CD8-positive, alpha-beta memory T cell (primary cell): ENCODE measurements around the gene KRTAP19-5. TPM values are rescaled to one million over a fixed set of nuclear protein-coding genes. Genes with fewer than 3 reads are reported as not detected.
"Not testable (repeated sequence)": the region's sequence is repeated elsewhere in the genome, so short reads cannot be mapped to it uniquely, and the experiment has no call there.

Experiments
- CTCF ChIA-PET: fragments of 350-600 bp; sonication (Branson Sonifier 250); formaldehyde crosslinking; loops from one replicate; lab custom pipeline; 2021; ENCODE audit warnings: antibody characterized with exemption; lab: Charles Lee
- POLR2A ChIA-PET: fragments of 350-600 bp; sonication (Branson Sonifier 250); formaldehyde crosslinking; loops from one replicate; lab custom pipeline; 2021; ENCODE audit warnings: antibody characterized with exemption; lab: Charles Lee
- DNase-seq, 5 donors: peaks; one replicate each; pipeline versions ENCODE4 v3.0.0 to v3.0.0-alpha.2; 2020 to 2022; ENCODE audit warnings: mixed read lengths in 1 of 5
- H3K27ac ChIP-seq: one replicate; pipeline ENCODE4 v1.7.0; 2013; ENCODE audit warnings: low read depth, mild to moderate bottlenecking, low read length, moderate library complexity
- H3K27me3 ChIP-seq: 2 replicates; pipeline ENCODE4 v1.7.0; 2013; ENCODE audit warnings: low read length, mild to moderate bottlenecking; ENCODE audit not compliant: insufficient read depth, poor library complexity, severe bottlenecking
- H3K36me3 ChIP-seq: 2 replicates; pipeline ENCODE4 v1.7.0; 2013; ENCODE audit warnings: mild to moderate bottlenecking, low read length, moderate library complexity; ENCODE audit not compliant: insufficient read depth
- H3K4me1 ChIP-seq: 2 replicates; pipeline ENCODE4 v1.7.0; 2013; ENCODE audit warnings: mild to moderate bottlenecking, low read length, moderate library complexity; ENCODE audit not compliant: insufficient read depth
- H3K4me3 ChIP-seq: 2 replicates; pipeline ENCODE4 v1.7.0; 2013; ENCODE audit warnings: mild to moderate bottlenecking, low read length
- H3K9me3 ChIP-seq: 2 replicates; pipeline ENCODE4 v1.7.0; 2013; ENCODE audit warnings: mild to moderate bottlenecking, low read length
- H3K27ac Mint-ChIP-seq, 8 donors: one replicate each; pipeline ENCODE4 v1.8.0; 2020 to 2021; ENCODE audit warnings: mixed read lengths in 8 of 8, mild to moderate bottlenecking in 6 of 8, inconsistent platforms in 3 of 8, moderate library complexity in 3 of 8
- H3K27me3 Mint-ChIP-seq, 2 donors: one replicate each; pipeline ENCODE4 v1.8.0; 2020 to 2021; ENCODE audit warnings: mixed read lengths in 2 of 2, mild to moderate bottlenecking in 1 of 2, moderate library complexity in 1 of 2
- H3K36me3 Mint-ChIP-seq, 3 donors: one replicate each; pipeline ENCODE4 v1.8.0; 2020 to 2021; ENCODE audit warnings: mixed read lengths in 3 of 3, inconsistent platforms in 1 of 3, mild to moderate bottlenecking in 1 of 3
- H3K4me1 Mint-ChIP-seq, 3 donors: one replicate each; pipeline ENCODE4 v1.8.0; 2020 to 2021; ENCODE audit warnings: mixed read lengths in 3 of 3, inconsistent platforms in 1 of 3, mild to moderate bottlenecking in 1 of 3
- H3K4me3 Mint-ChIP-seq, 7 donors: one replicate each; pipeline ENCODE4 v1.8.0; 2020 to 2021; ENCODE audit warnings: mixed read lengths in 7 of 7, mild to moderate bottlenecking in 6 of 7, moderate library complexity in 4 of 7, inconsistent platforms in 2 of 7
- H3K9me3 Mint-ChIP-seq, 5 donors: one replicate each; pipeline ENCODE4 v1.8.0; 2020 to 2022; ENCODE audit warnings: mixed read lengths in 5 of 5, mild to moderate bottlenecking in 3 of 5, moderate library complexity in 2 of 5, inconsistent platforms in 1 of 5
- polyA plus RNA-seq: library from polyadenylated mRNA; unstranded; fragments of 300-500 nt; fragmentation: Illumina TruSeq; gene quantifications from one replicate; pipeline ENCODE4 v1.2.3, GENCODE V29; 2021
- total RNA-seq, 2 experiments: library from RNA; stranded (reverse); gene quantifications; one replicate each; pipeline ENCODE4 v1.2.3, GENCODE V29; 2021

The KRTAP19-5 gene
- total RNA-seq: not detected
- polyA plus RNA-seq: not detected

- POLR2A ChIA-PET: no interaction called here
- no peaks in the 10 kb centered on the region for H3K4me1 ChIP-seq
Measured at GRCh38 chr21:30502041-30502440, at the start of gene KRTAP19-5. Gene KRTAP19-5 (minus strand): TSS chr21:30502141. CDS start chr21:30502090, 51 bp downstream.

GRCh38 chr21:30541764-30542163, 39.8 kb upstream of the KRTAP19-5 start, which contains the start of gene KRTAP19-6:
Gene KRTAP19-6 (minus strand): TSS chr21:30541864. CDS start chr21:30541833, 31 bp downstream.
- no peak within 1 kb of the TSS for H3K4me3 Mint-ChIP-seq
- Histone ChIP-seq H3K9me3 (no peaks in the 10 kb centered on the region), H3K4me3 (no peak within 1 kb of the TSS), H3K27ac (no peak within 1 kb of the TSS), H3K27me3 (no peaks in the 10 kb centered on the region), H3K4me1 (no peaks in the 10 kb centered on the region), H3K36me3 (no peaks in the 10 kb centered on the region)
- peaks cover 0 to 6% (median 2%) of the 10 kb centered on the region in 5 donors for H3K9me3 Mint-ChIP-seq
- no peaks in the 10 kb centered on the region for H3K27me3 Mint-ChIP-seq
- ChIA-PET POLR2A (no interaction called here), CTCF (no interaction called here)
- DNase-seq: no peak
- H3K27ac Mint-ChIP-seq: no peak within 1 kb of the TSS
- H3K36me3 Mint-ChIP-seq: no peaks in the 10 kb centered on the region
- no peaks in the 10 kb centered on the region for H3K4me1 Mint-ChIP-seq

More at GRCh38 chr21:30502041-30502440, at the start of gene KRTAP19-5:
- Histone ChIP-seq H3K9me3 (no peaks in the 10 kb centered on the region), H3K27ac (no peak within 1 kb of the TSS), H3K4me3 (no peak within 1 kb of the TSS), H3K36me3 (no peaks in the 10 kb centered on the region), H3K27me3 (no peaks in the 10 kb centered on the region)
- H3K4me1 Mint-ChIP-seq: no peaks in the 10 kb centered on the region
- no peak within 1 kb of the TSS for H3K27ac Mint-ChIP-seq
- H3K27me3 Mint-ChIP-seq: no peaks in the 10 kb centered on the region
- no peak for DNase-seq
- CTCF ChIA-PET: no interaction called here
- peaks cover 0 to 2% (median 0%) of the 10 kb centered on the region in 5 donors for H3K9me3 Mint-ChIP-seq
- no peaks in the 10 kb centered on the region for H3K36me3 Mint-ChIP-seq
- H3K4me3 Mint-ChIP-seq: no peak within 1 kb of the TSS

GRCh38 chr21:30518876-30519275, 16.9 kb upstream of the KRTAP19-5 start:
- H3K9me3 ChIP-seq: no peaks in the 10 kb centered on the region
- no peak overlapping the region for H3K27ac ChIP-seq
- Mint-ChIP-seq H3K4me3 (no peak overlapping the region), H3K27me3 (peaks cover 0 to 1% of the 10 kb centered on the region in 2 donors), H3K36me3 (no peaks in the 10 kb centered on the region), H3K27ac (no peak overlapping the region), H3K4me1 (no peaks in the 10 kb centered on the region), H3K9me3 (peaks cover 0 to 2% (median 0%) of the 10 kb centered on the region in 5 donors)
- H3K4me1 ChIP-seq: no peaks in the 10 kb centered on the region
- ChIA-PET CTCF (no interaction called here), POLR2A (no interaction called here)
- DNase-seq: no peak
- H3K4me3 ChIP-seq: no peak overlapping the region
- H3K27me3 ChIP-seq: no peaks in the 10 kb centered on the region
- no peaks in the 10 kb centered on the region for H3K36me3 ChIP-seq

- Mint-ChIP-seq H3K27ac (no peak overlapping the region), H3K4me1 (no peaks in the 10 kb centered on the region), H3K36me3 (no peaks in the 10 kb centered on the region), H3K27me3 (peaks cover 0 to 1% of the 10 kb centered on the region in 2 donors), H3K4me3 (no peak overlapping the region), H3K9me3 (peaks cover 0 to 2% (median 0%) of the 10 kb centered on the region in 5 donors)
- Histone ChIP-seq H3K27me3 (no peaks in the 10 kb centered on the region), H3K9me3 (no peaks in the 10 kb centered on the region), H3K36me3 (no peaks in the 10 kb centered on the region), H3K27ac (no peak overlapping the region), H3K4me1 (no peaks in the 10 kb centered on the region), H3K4me3 (no peak overlapping the region)
- ChIA-PET POLR2A (no interaction called here), CTCF (no interaction called here)
- DNase-seq: no peak
Measured at GRCh38 chr21:30515681-30516080, 13.7 kb upstream of the KRTAP19-5 start.

GRCh38 chr21:30505621-30506205, 3.8 kb upstream of the KRTAP19-5 start:
- H3K4me3 Mint-ChIP-seq, H3K27me3 Mint-ChIP-seq, H3K36me3 ChIP-seq, H3K36me3 Mint-ChIP-seq, H3K9me3 Mint-ChIP-seq, H3K27ac ChIP-seq, H3K9me3 ChIP-seq, POLR2A ChIA-PET, H3K27me3 ChIP-seq, H3K4me1 ChIP-seq, H3K4me3 ChIP-seq, DNase-seq, H3K27ac Mint-ChIP-seq, H3K4me1 Mint-ChIP-seq: not testable (repeated sequence)
- CTCF ChIA-PET: interaction anchor here (0.6 kb wide), 1 partner anchor 300 kb away, joined by 3 read pairs; no protein-coding TSS in a partner anchor

GRCh38 chr21:30497065-30497464, 4.9 kb downstream of the KRTAP19-5 start, which contains the start of gene KRTAP19-4:
Gene KRTAP19-4 (minus strand): TSS chr21:30497165. CDS start chr21:30497110, 55 bp downstream.
- no peaks in the 10 kb centered on the region for H3K27me3 Mint-ChIP-seq
- no peaks in the 10 kb centered on the region for H3K4me1 ChIP-seq
- CTCF ChIA-PET: no interaction called here
- POLR2A ChIA-PET: no interaction called here
- no peaks in the 10 kb centered on the region for H3K4me1 Mint-ChIP-seq
- no peaks in the 10 kb centered on the region for H3K27me3 ChIP-seq
- no peak within 1 kb of the TSS for H3K27ac Mint-ChIP-seq
- no peaks in the 10 kb centered on the region for H3K36me3 Mint-ChIP-seq
- H3K27ac ChIP-seq: no peak within 1 kb of the TSS
- H3K9me3 Mint-ChIP-seq: peaks cover 0 to 2% (median 0%) of the 10 kb centered on the region in 5 donors
- DNase-seq: no peak
- no peaks in the 10 kb centered on the region for H3K9me3 ChIP-seq
- no peak within 1 kb of the TSS for H3K4me3 Mint-ChIP-seq
- no peaks in the 10 kb centered on the region for H3K36me3 ChIP-seq
- no peak within 1 kb of the TSS for H3K4me3 ChIP-seq

- no peaks in the 10 kb centered on the region for H3K36me3 ChIP-seq
- ChIA-PET POLR2A (no interaction called here), CTCF (no interaction called here)
- Mint-ChIP-seq H3K9me3 (peaks cover 0 to 4% (median 2%) of the 10 kb centered on the region in 5 donors), H3K36me3 (no peaks in the 10 kb centered on the region), H3K4me3 (no peak within 1 kb of the TSS), H3K4me1 (no peaks in the 10 kb centered on the region), H3K27me3 (no peaks in the 10 kb centered on the region), H3K27ac (no peak within 1 kb of the TSS)
- H3K4me1 ChIP-seq: no peaks in the 10 kb centered on the region
- no peak for DNase-seq
- no peak within 1 kb of the TSS for H3K4me3 ChIP-seq
- H3K27ac ChIP-seq: no peak within 1 kb of the TSS
- H3K9me3 ChIP-seq: no peaks in the 10 kb centered on the region
- no peaks in the 10 kb centered on the region for H3K27me3 ChIP-seq
Measured at GRCh38 chr21:30491963-30492428, 9.9 kb downstream of the KRTAP19-5 start, which contains the start of gene KRTAP19-3. Gene KRTAP19-3 (minus strand): TSS chr21:30492013. CDS start chr21:30491957, 56 bp downstream.

GRCh38 chr21:30487336-30487735, 14.6 kb downstream of the KRTAP19-5 start, which contains the start of gene KRTAP19-2:
Gene KRTAP19-2 (minus strand): TSS chr21:30487436. CDS start chr21:30487348, 88 bp downstream.
- Histone ChIP-seq H3K27ac (no peak within 1 kb of the TSS), H3K9me3 (no peaks in the 10 kb centered on the region), H3K36me3 (no peaks in the 10 kb centered on the region), H3K27me3 (no peaks in the 10 kb centered on the region), H3K4me1 (no peaks in the 10 kb centered on the region), H3K4me3 (no peak within 1 kb of the TSS)
- Mint-ChIP-seq H3K27me3 (no peaks in the 10 kb centered on the region), H3K36me3 (no peaks in the 10 kb centered on the region), H3K27ac (no peak within 1 kb of the TSS), H3K9me3 (peaks cover 0 to 6% (median 4%) of the 10 kb centered on the region in 5 donors), H3K4me1 (no peaks in the 10 kb centered on the region), H3K4me3 (no peak within 1 kb of the TSS)
- CTCF ChIA-PET: no interaction called here
- DNase-seq: no peak
- POLR2A ChIA-PET: no interaction called here
